ENCODE results near the gene B9D1.
"Not testable (repeated sequence)": the region's sequence is repeated elsewhere in the genome, so short reads cannot be mapped to it uniquely, and the experiment has no call there.

B9D1 gene

GRCh38 chr17:19360772-19361171 is 1.8 kb downstream of the B9D1 start:
- H3K36me3 Mint-ChIP-seq, result peaks cover 6% of the 10 kb centered on the region
- H3K27me3 Mint-ChIP-seq, result peaks cover 5% of the 10 kb centered on the region
- peaks cover 6% of the 10 kb centered on the region for H3K4me1 Mint-ChIP-seq (ENCODE audit: low read depth)
- H3K27ac Mint-ChIP-seq, result no peak overlapping the region
- H3K9me3 Mint-ChIP-seq (ENCODE audit: low read depth), result no peaks in the 10 kb centered on the region
- H3K4me3 Mint-ChIP-seq, result no peak overlapping the region

- H3K27ac Mint-ChIP-seq, result no peak overlapping the region
- peaks cover 6% of the 10 kb centered on the region for H3K36me3 Mint-ChIP-seq
- H3K4me1 Mint-ChIP-seq (ENCODE audit: low read depth), result peaks cover 6% of the 10 kb centered on the region
- no peak overlapping the region for H3K4me3 Mint-ChIP-seq
- peaks cover 7% of the 10 kb centered on the region for H3K27me3 Mint-ChIP-seq
- no peaks in the 10 kb centered on the region for H3K9me3 Mint-ChIP-seq (ENCODE audit: low read depth)
Observed at GRCh38 chr17:19359856-19360255, 2.7 kb downstream of the B9D1 start.

- Mint-ChIP-seq H3K36me3 (peaks cover 6% of the 10 kb centered on the region), H3K27ac (no peak overlapping the region), H3K4me3 (no peak overlapping the region), H3K27me3 (peaks cover 10% of the 10 kb centered on the region), H3K4me1 (ENCODE audit: low read depth) (peaks cover 6% of the 10 kb centered on the region), H3K9me3 (ENCODE audit: low read depth) (no peaks in the 10 kb centered on the region)
Observed at GRCh38 chr17:19359151-19359550, 3.4 kb downstream of the B9D1 start.

- Mint-ChIP-seq H3K27ac (no peak overlapping the region), H3K9me3 (ENCODE audit: low read depth) (no peaks in the 10 kb centered on the region), H3K36me3 (peaks cover 6% of the 10 kb centered on the region), H3K4me1 (ENCODE audit: low read depth) (peaks cover 6% of the 10 kb centered on the region), H3K4me3 (no peak overlapping the region), H3K27me3 (peaks cover 12% of the 10 kb centered on the region)
Observed at GRCh38 chr17:19357761-19358160, 4.8 kb downstream of the B9D1 start.

- no peak overlapping the region for H3K27ac Mint-ChIP-seq
- no peak overlapping the region for H3K4me3 Mint-ChIP-seq
- peaks cover 6% of the 10 kb centered on the region for H3K4me1 Mint-ChIP-seq (ENCODE audit: low read depth)
- no peaks in the 10 kb centered on the region for H3K9me3 Mint-ChIP-seq (ENCODE audit: low read depth)
- H3K27me3 Mint-ChIP-seq, result peaks cover 12% of the 10 kb centered on the region
- peaks cover 6% of the 10 kb centered on the region for H3K36me3 Mint-ChIP-seq
Observed at GRCh38 chr17:19357351-19357750, 5.2 kb downstream of the B9D1 start.

GRCh38 chr17:19354748-19355147 is 7.8 kb downstream of the B9D1 start:
- peaks cover 6% of the 10 kb centered on the region for H3K36me3 Mint-ChIP-seq
- no peak overlapping the region for H3K27ac Mint-ChIP-seq
- H3K4me3 Mint-ChIP-seq, result no peak overlapping the region
- H3K9me3 Mint-ChIP-seq (ENCODE audit: low read depth), result no peaks in the 10 kb centered on the region
- no peaks in the 10 kb centered on the region for H3K4me1 Mint-ChIP-seq (ENCODE audit: low read depth)
- peaks cover 11% of the 10 kb centered on the region for H3K27me3 Mint-ChIP-seq

- H3K4me1 Mint-ChIP-seq (ENCODE audit: low read depth); H3K4me3 Mint-ChIP-seq; H3K9me3 Mint-ChIP-seq (ENCODE audit: low read depth); H3K36me3 Mint-ChIP-seq; H3K27ac Mint-ChIP-seq: not testable (repeated sequence)
- peaks cover 11% of the 10 kb centered on the region for H3K27me3 Mint-ChIP-seq
Observed at GRCh38 chr17:19353401-19353800, 9.1 kb downstream of the B9D1 start.

GRCh38 chr17:19348806-19349205 is 13.7 kb downstream of the B9D1 start:
- Mint-ChIP-seq H3K36me3 (no peaks in the 10 kb centered on the region), H3K9me3 (ENCODE audit: low read depth) (no peaks in the 10 kb centered on the region), H3K4me1 (ENCODE audit: low read depth) (no peaks in the 10 kb centered on the region), H3K27me3 (peaks cover 1% of the 10 kb centered on the region), H3K4me3 (no peak overlapping the region), H3K27ac (no peak overlapping the region)

- no peak overlapping the region for H3K27ac Mint-ChIP-seq
- H3K36me3 Mint-ChIP-seq, result no peaks in the 10 kb centered on the region
- no peaks in the 10 kb centered on the region for H3K9me3 Mint-ChIP-seq (ENCODE audit: low read depth)
- H3K27me3 Mint-ChIP-seq, result peaks cover 1% of the 10 kb centered on the region
- no peak overlapping the region for H3K4me3 Mint-ChIP-seq
- no peaks in the 10 kb centered on the region for H3K4me1 Mint-ChIP-seq (ENCODE audit: low read depth)
Observed at GRCh38 chr17:19348081-19348650, 14.4 kb downstream of the B9D1 start.

- no peak overlapping the region for H3K27ac Mint-ChIP-seq
- H3K4me1 Mint-ChIP-seq (ENCODE audit: low read depth), result no peaks in the 10 kb centered on the region
- no peak overlapping the region for H3K4me3 Mint-ChIP-seq
Observed at GRCh38 chr17:19347323-19348080, 15.0 kb downstream of the B9D1 start.

GRCh38 chr17:19346351-19347255 is 15.9 kb downstream of the B9D1 start:
- no peaks in the 10 kb centered on the region for H3K9me3 Mint-ChIP-seq (ENCODE audit: low read depth)
- no peaks in the 10 kb centered on the region for H3K4me1 Mint-ChIP-seq (ENCODE audit: low read depth)
- H3K36me3 Mint-ChIP-seq, result no peaks in the 10 kb centered on the region
- H3K4me3 Mint-ChIP-seq, result no peak overlapping the region
- H3K27ac Mint-ChIP-seq, result no peak overlapping the region
- peaks cover 7% of the 10 kb centered on the region for H3K27me3 Mint-ChIP-seq

More at GRCh38 chr17:19347323-19348080, 15.0 kb downstream of the B9D1 start:
- no peaks in the 10 kb centered on the region for H3K9me3 Mint-ChIP-seq (ENCODE audit: low read depth)
- peaks cover 1% of the 10 kb centered on the region for H3K27me3 Mint-ChIP-seq
- no peaks in the 10 kb centered on the region for H3K36me3 Mint-ChIP-seq

GRCh38 chr17:19345486-19346350 is 16.8 kb downstream of the B9D1 start:
- H3K27ac Mint-ChIP-seq, result no peak overlapping the region
- no peak overlapping the region for H3K4me3 Mint-ChIP-seq
- no peaks in the 10 kb centered on the region for H3K4me1 Mint-ChIP-seq (ENCODE audit: low read depth)
- no peaks in the 10 kb centered on the region for H3K36me3 Mint-ChIP-seq
- peaks cover 13% of the 10 kb centered on the region for H3K27me3 Mint-ChIP-seq
- H3K9me3 Mint-ChIP-seq (ENCODE audit: low read depth), result no peaks in the 10 kb centered on the region

- Mint-ChIP-seq H3K27ac (no peak overlapping the region), H3K27me3 (peaks cover 12% of the 10 kb centered on the region), H3K9me3 (ENCODE audit: low read depth) (no peaks in the 10 kb centered on the region), H3K36me3 (no peaks in the 10 kb centered on the region), H3K4me1 (ENCODE audit: low read depth) (no peaks in the 10 kb centered on the region), H3K4me3 (no peak overlapping the region)
Observed at GRCh38 chr17:19345067-19345460, 17.5 kb downstream of the B9D1 start.

- Mint-ChIP-seq H3K4me1 (ENCODE audit: low read depth) (no peaks in the 10 kb centered on the region), H3K27me3 (peaks cover 14% of the 10 kb centered on the region)
Observed at GRCh38 chr17:19344311-19345066, 18.0 kb downstream of the B9D1 start.

More at GRCh38 chr17:19344311-19345066, 18.0 kb downstream of the B9D1 start:
- Mint-ChIP-seq H3K4me3 (no peak overlapping the region), H3K36me3 (no peaks in the 10 kb centered on the region), H3K9me3 (ENCODE audit: low read depth) (no peaks in the 10 kb centered on the region), H3K27ac (no peak overlapping the region)

All from activated naive CD8-positive, alpha-beta T cell (primary cell).